Ectodermal cell (in vitro differentiated cells): ENCODE data around the gene SMURF1.

Experiments used
- H3K27ac ChIP-seq: 2 replicates; pipeline ENCODE4 v1.7.0; 2013; ENCODE audit warnings: mild to moderate bottlenecking, low read depth, low read length; ENCODE audit not compliant: insufficient read depth, poor library complexity, severe bottlenecking
- H3K27me3 ChIP-seq: 2 replicates; pipeline ENCODE4 v1.7.0; 2013; ENCODE audit warnings: mild to moderate bottlenecking, low read length; ENCODE audit not compliant: insufficient read depth, control insufficient read depth, poor library complexity, severe bottlenecking
- H3K36me3 ChIP-seq: one replicate; pipeline ENCODE4 v1.7.0; 2013; ENCODE audit warnings: low read length; ENCODE audit not compliant: control insufficient read depth, insufficient read depth
- H3K4me1 ChIP-seq: one replicate; pipeline ENCODE4 v1.7.0; 2013; ENCODE audit warnings: low read length; ENCODE audit not compliant: control insufficient read depth, insufficient read depth
- H3K4me3 ChIP-seq: 2 replicates; pipeline ENCODE4 v1.7.0; 2013; ENCODE audit warnings: low read depth, low read length, control low read depth; ENCODE audit not compliant: insufficient read depth
- H3K9me3 ChIP-seq: 2 replicates; pipeline ENCODE4 v1.7.0; 2013; ENCODE audit warnings: mild to moderate bottlenecking, low read length, moderate library complexity; ENCODE audit not compliant: control insufficient read depth
- WGBS, 2 experiments: methylation state at CpG; one replicate each; pipeline ENCODE4 v1.1.7; 2013; ENCODE audit warnings: missing lambda C conversion rate in 2 of 2; 5-methylcytosine and 5-hydroxymethylcytosine counted together

The SMURF1 gene

GRCh38 chr7:99008921-99009530, 134.9 kb downstream of the SMURF1 start:
- WGBS, 2 experiments, result 95 to 96% methylated on average over 11 of the region's 11 CpGs
- Histone ChIP-seq H3K27me3 (no peaks in the 10 kb centered on the region), H3K9me3 (no peaks in the 10 kb centered on the region), H3K4me3 (no peak overlapping the region), H3K36me3 (peaks cover 77% of the 10 kb centered on the region), H3K27ac (no peak overlapping the region), H3K4me1 (no peaks in the 10 kb centered on the region)

- Histone ChIP-seq H3K4me3 (no peak overlapping the region), H3K27ac (no peak overlapping the region), H3K9me3 (no peaks in the 10 kb centered on the region), H3K36me3 (peaks cover 73% of the 10 kb centered on the region), H3K4me1 (no peaks in the 10 kb centered on the region), H3K27me3 (no peaks in the 10 kb centered on the region)
- 94% methylated on average over 23 of the region's 23 CpGs for WGBS, 2 experiments
Observed at GRCh38 chr7:99008181-99008631, 135.7 kb downstream of the SMURF1 start.

GRCh38 chr7:99006739-99007424, 137.0 kb downstream of the SMURF1 start:
- WGBS, 2 experiments, result 95 to 96% methylated on average over 11 of the region's 11 CpGs

GRCh38 chr7:99005776-99006175, 138.1 kb downstream of the SMURF1 start:
- H3K36me3 ChIP-seq, result peaks cover 69% of the 10 kb centered on the region
- no peak overlapping the region for H3K4me3 ChIP-seq
- no peak overlapping the region for H3K27ac ChIP-seq
- no peaks in the 10 kb centered on the region for H3K9me3 ChIP-seq
- WGBS, 2 experiments, result 96 to 97% methylated on average over 15 of the region's 15 CpGs
- no peaks in the 10 kb centered on the region for H3K4me1 ChIP-seq
- no peaks in the 10 kb centered on the region for H3K27me3 ChIP-seq

More at GRCh38 chr7:99006739-99007424, 137.0 kb downstream of the SMURF1 start:
- no peaks in the 10 kb centered on the region for H3K9me3 ChIP-seq
- no peak overlapping the region for H3K27ac ChIP-seq
- H3K36me3 ChIP-seq, result peaks cover 74% of the 10 kb centered on the region
- H3K4me3 ChIP-seq, result no peak overlapping the region
- H3K4me1 ChIP-seq, result no peaks in the 10 kb centered on the region
- no peaks in the 10 kb centered on the region for H3K27me3 ChIP-seq

- Histone ChIP-seq H3K27me3 (no peaks in the 10 kb centered on the region), H3K9me3 (no peaks in the 10 kb centered on the region), H3K4me3 (no peak overlapping the region), H3K4me1 (no peaks in the 10 kb centered on the region), H3K27ac (no peak overlapping the region), H3K36me3 (peaks cover 67% of the 10 kb centered on the region)
- 96% methylated on average over 26 of the region's 26 CpGs for WGBS, 2 experiments
Observed at GRCh38 chr7:99004781-99005500, 139.0 kb downstream of the SMURF1 start.

GRCh38 chr7:99004216-99004615, 139.7 kb downstream of the SMURF1 start:
- Histone ChIP-seq H3K4me1 (no peaks in the 10 kb centered on the region), H3K27me3 (no peaks in the 10 kb centered on the region), H3K27ac (no peak overlapping the region), H3K36me3 (peaks cover 63% of the 10 kb centered on the region), H3K9me3 (no peaks in the 10 kb centered on the region), H3K4me3 (no peak overlapping the region)
- 97 to 98% methylated on average over 8 of the region's 8 CpGs for WGBS, 2 experiments

GRCh38 chr7:99003419-99003818, 140.5 kb downstream of the SMURF1 start:
- WGBS, 2 experiments, result 93 to 94% methylated on average over 14 to 15 of the region's 15 CpGs
- H3K27ac ChIP-seq, result no peak overlapping the region
- H3K9me3 ChIP-seq, result no peaks in the 10 kb centered on the region
- peaks cover 59% of the 10 kb centered on the region for H3K36me3 ChIP-seq
- H3K4me1 ChIP-seq, result no peaks in the 10 kb centered on the region
- no peaks in the 10 kb centered on the region for H3K27me3 ChIP-seq
- no peak overlapping the region for H3K4me3 ChIP-seq

- Histone ChIP-seq H3K36me3 (peaks cover 55% of the 10 kb centered on the region), H3K4me3 (no peak overlapping the region)
Observed at GRCh38 chr7:99002827-99003212, 141.1 kb downstream of the SMURF1 start.

GRCh38 chr7:99002148-99002826, 141.6 kb downstream of the SMURF1 start:
- H3K4me1 ChIP-seq, result no peaks in the 10 kb centered on the region
- H3K36me3 ChIP-seq, result peaks cover 55% of the 10 kb centered on the region
- H3K9me3 ChIP-seq, result no peaks in the 10 kb centered on the region
- 93 to 94% methylated on average over 12 of the region's 12 CpGs for WGBS, 2 experiments
- no peak overlapping the region for H3K27ac ChIP-seq
- no peaks in the 10 kb centered on the region for H3K27me3 ChIP-seq
- no peak overlapping the region for H3K4me3 ChIP-seq

More at GRCh38 chr7:99002827-99003212, 141.1 kb downstream of the SMURF1 start:
- WGBS, 2 experiments, result 94% methylated on average over 20 of the region's 20 CpGs
- Histone ChIP-seq H3K27ac (no peak overlapping the region), H3K27me3 (no peaks in the 10 kb centered on the region), H3K4me1 (no peaks in the 10 kb centered on the region), H3K9me3 (no peaks in the 10 kb centered on the region)
